GM12801 (cell line): ENCODE results near the gene PTPRM.

Experiments
- CTCF ChIP-seq: IDR thresholded peaks from one replicate; pipeline ENCODE4 v1.5.1; 2011; ENCODE audit warnings: control low read depth; ENCODE audit not compliant: insufficient read length; ENCODE audit errors: extremely low read depth

PTPRM gene

GRCh38 chr18:8036551-8036950 lies 469.4 kb downstream of the PTPRM start:
- TF ChIP-seq CTCF, result no peak

GRCh38 chr18:8037296-8037695 lies 470.2 kb downstream of the PTPRM start:
- TF ChIP-seq CTCF, result no peak

DNA sequence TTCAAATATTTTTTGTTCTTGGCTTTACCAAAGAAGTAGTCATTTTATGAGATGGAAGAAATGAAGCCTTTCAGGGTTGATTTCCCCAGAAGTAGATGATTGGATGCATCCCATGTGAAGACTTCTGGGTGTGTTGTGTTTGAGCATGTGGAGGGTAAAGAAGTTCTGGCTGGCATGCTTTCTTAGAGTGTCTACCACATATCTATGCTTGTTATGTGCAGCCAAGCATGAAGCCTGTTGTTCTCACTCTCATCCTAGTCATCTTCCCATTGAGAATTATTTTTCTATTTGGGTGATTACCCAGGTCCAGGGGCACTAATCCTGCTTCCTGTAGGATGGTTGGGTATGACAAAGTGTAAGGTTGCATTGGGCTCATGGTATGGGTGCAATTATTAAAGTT lies 472.9 kb downstream of the PTPRM start:
- no peak for TF ChIP-seq CTCF

DNA sequence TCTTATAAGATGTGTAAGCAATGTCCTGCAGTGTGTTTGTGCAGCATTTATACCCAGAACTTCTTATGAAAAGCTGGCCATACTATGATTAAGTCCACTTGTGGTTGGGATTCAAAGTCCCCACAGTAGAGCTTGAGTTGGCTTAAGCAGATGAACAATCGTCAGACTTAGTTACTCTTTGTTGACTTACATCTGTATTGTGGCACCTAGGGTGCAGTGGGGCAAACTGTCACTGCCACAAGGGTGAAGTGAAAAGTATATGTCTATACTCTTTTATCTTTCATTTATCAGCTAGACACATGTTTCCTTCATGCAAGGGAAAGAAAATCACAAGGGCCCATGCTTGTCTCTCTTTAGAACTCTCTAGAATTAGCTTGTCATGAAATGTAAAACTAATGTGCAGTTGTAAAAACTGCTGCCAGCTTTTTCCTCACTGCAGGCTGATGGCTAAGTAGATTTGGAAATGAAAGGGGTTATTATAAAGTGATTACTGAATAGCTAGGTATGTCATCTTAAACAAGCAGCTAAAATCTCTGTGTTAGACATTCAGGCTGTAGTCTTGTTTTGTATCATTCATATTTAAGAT lies 474.5 kb downstream of the PTPRM start:
- no peak for TF ChIP-seq CTCF

- TF ChIP-seq CTCF, result no peak
Measured at GRCh38 chr18:8044004-8044403, 476.9 kb downstream of the PTPRM start.

DNA sequence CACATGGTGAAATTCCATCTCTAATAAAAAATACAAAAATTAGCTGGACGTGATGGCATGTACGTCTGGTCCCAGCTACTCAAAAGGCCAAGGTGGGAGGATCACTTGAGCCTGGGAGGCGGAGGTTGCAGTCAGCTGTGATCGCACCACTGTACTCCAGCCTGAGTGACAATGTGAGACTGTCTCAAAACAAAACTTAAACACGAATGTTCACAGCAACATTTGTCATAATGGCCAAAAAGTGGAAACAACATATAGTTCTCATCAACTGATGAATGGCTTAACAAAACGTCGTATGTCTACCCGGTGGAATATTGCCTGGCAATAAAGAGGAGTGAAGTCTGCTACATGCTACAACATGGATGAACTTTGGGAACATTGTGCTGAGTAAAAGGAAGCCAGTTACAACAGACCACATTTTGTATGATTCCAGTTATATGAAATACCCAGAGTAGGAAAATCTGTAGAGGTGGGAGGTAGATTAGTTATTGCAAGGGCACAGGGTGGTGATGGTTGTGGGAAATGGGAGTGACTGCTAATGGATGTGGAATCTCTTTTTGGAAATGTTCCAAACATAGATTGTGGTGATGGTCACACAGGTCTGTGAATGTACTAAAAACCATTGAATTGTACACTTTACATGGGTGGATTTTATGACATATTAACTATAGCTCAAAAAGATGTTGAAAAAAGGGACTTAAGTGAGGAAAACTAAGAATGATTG lies 478.2 kb downstream of the PTPRM start:
- TF ChIP-seq CTCF, result no peak

DNA sequence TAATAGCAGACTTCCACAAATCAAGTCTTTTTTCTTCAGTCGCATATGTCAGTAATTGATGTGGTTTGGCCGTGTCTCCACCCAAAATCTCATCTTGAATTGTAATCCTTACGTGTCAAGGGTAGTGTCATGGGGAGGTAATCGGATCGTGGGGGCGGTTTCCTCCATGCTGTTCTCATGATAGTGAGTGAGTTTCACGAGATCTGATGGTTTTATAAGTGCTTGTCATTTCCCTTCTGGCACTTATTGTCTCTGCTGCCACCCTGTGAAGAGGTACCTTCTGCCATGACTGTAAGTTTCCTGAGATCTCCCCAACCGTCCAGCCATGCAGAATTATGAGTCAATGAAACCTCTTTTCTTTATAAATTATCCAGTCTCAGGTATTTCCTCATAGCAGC lies 478.8 kb downstream of the PTPRM start:
- TF ChIP-seq CTCF, result no peak
